K562 (cell line): ENCODE measurements around the gene SNRNP48. TPM values are rescaled to one million over a fixed set of nuclear protein-coding genes. Genes with fewer than 3 reads are reported as not detected.
A peak's percentile ranks its signal among the peaks of the same experiment; 100 is the strongest.

ENCODE experiments used
- CBFA2T2 ChIP-seq: fragments of 450-650 bp; conservative IDR thresholded peaks from 2 replicates; pipeline ENCODE4 v1.6.1; 2017; ENCODE audit warnings: mild to moderate bottlenecking
- CBFA2T3 ChIP-seq: fragments of 450-650 bp; IDR thresholded peaks from 2 replicates; pipeline ENCODE4 v1.6.1; 2017
- CXXC5 ChIP-seq: fragments of 250-450 bp; sonication (Bioruptor Pico); IDR thresholded peaks from 2 replicates; pipeline ENCODE4 v1.8.0; 2022; ENCODE audit warnings: inconsistent platforms, mild to moderate bottlenecking, moderate library complexity
- ETS2 ChIP-seq: IDR thresholded peaks from 2 replicates; pipeline ENCODE4 v1.6.1; 2016; ENCODE audit warnings: borderline replicate concordance, missing genetic modification characterization, mild to moderate bottlenecking, moderate library complexity, missing compliant biosample characterization; ENCODE audit not compliant: poor library complexity, severe bottlenecking
- FIP1L1 ChIP-seq: fragments of 200-400 bp; formaldehyde crosslinking; IDR thresholded peaks from 2 replicates; pipeline ENCODE4 v1.6.1; 2018; ENCODE audit warnings: mild to moderate bottlenecking, low read depth, low read length; ENCODE audit not compliant: poor library complexity, severe bottlenecking
- HDGF ChIP-seq: fragments of 450-650 bp; IDR thresholded peaks from 2 replicates; pipeline ENCODE4 v1.6.1; 2016
- LCOR ChIP-seq: sonication (generic); formaldehyde crosslinking; IDR thresholded peaks from 2 replicates; pipeline ENCODE4 v1.8.0; 2022; ENCODE audit warnings: mild to moderate bottlenecking, missing genetic modification reagents
- PHTF2 ChIP-seq: fragments of 250-450 bp; sonication (Bioruptor Pico); IDR thresholded peaks from 2 replicates; pipeline ENCODE4 v1.5.0; 2021; ENCODE audit warnings: mild to moderate bottlenecking
- RFX5 ChIP-seq: IDR thresholded peaks from 2 replicates; pipeline ENCODE4 v1.6.1; 2011; ENCODE audit warnings: low read depth, mild to moderate bottlenecking, improper control_type of control experiment, low read length
- TOE1 ChIP-seq, 2 experiments: fragments of 450-650 bp in 1 of 2; sonication (generic) in 1 of 2; formaldehyde crosslinking in 1 of 2; IDR thresholded peaks; 2 replicates each; pipeline versions ENCODE4 v1.7.1 to v1.8.0; 2016 to 2022; ENCODE audit warnings: borderline replicate concordance in 2 of 2, mild to moderate bottlenecking in 2 of 2, antibody characterized with exemption in 1 of 2, inconsistent platforms in 1 of 2, low read depth in 1 of 2, missing genetic modification reagents in 1 of 2, moderate library complexity in 1 of 2
- ZBTB8A ChIP-seq: fragments of 450-650 bp; IDR thresholded peaks from 2 replicates; pipeline ENCODE4 v1.6.1; 2018; ENCODE audit warnings: mild to moderate bottlenecking, moderate library complexity; ENCODE audit not compliant: partially characterized antibody
- ZFP36 ChIP-seq: fragments of 150-350 bp; IDR thresholded peaks from 2 replicates; pipeline ENCODE4 v1.6.1; 2018; ENCODE audit warnings: low read length, low read depth; ENCODE audit not compliant: partially characterized antibody
- ZFPM2 ChIP-seq: fragments of 250-450 bp; sonication (Bioruptor Pico); IDR thresholded peaks from 2 replicates; pipeline ENCODE4 v1.5.1; 2022; ENCODE audit warnings: mild to moderate bottlenecking
- ZNF124 ChIP-seq: sonication (generic); formaldehyde crosslinking; IDR thresholded peaks from 2 replicates; pipeline ENCODE4 v1.8.1; 2022; ENCODE audit warnings: missing genetic modification reagents
- ZNF57 ChIP-seq: fragments of 450-650 bp; formaldehyde crosslinking; IDR thresholded peaks from 2 replicates; pipeline ENCODE4 v1.4.0; 2020; ENCODE audit warnings: mild to moderate bottlenecking, moderate library complexity
- polyA plus RNA-seq, 8 experiments: library from polyadenylated mRNA; depleted of rRNA in 4 of 8; stranded (reverse) in 5 of 8; unstranded in 3 of 8; fragments of >200 nt; fragmentation: Nextera tagmentation in 2 of 8; fragmentation: Illumina TruSeq in 1 of 8; extraction: Ambion mirVana in 2 of 8; extraction: Trizol in 1 of 8; gene quantifications; 2 replicates each; pipeline versions ENCODE4 v1.2.1 to v1.2.3, GENCODE V29; 2011 to 2014; ENCODE audit warnings: inconsistent platforms in 1 of 8, missing spikeins in 1 of 8
- total RNA-seq, 7 experiments: library from RNA; depleted of rRNA in 6 of 7; stranded (reverse); fragments of >200 nt in 6 of 7; fragmentation: Illumina TruSeq in 2 of 7; extraction: Trizol in 2 of 7; gene quantifications; 2 replicates each; pipeline versions ENCODE4 v1.2.1 to v1.2.3, GENCODE V29; 2011 to 2021; ENCODE audit warnings: low replicate concordance in 1 of 7
- TF ChIP-seq, protein P1 (sequence below), 2 experiments: fragments of 450-650 bp; IDR thresholded peaks; 2 replicates each; pipeline ENCODE4 v1.6.1; 2018; ENCODE audit warnings: mild to moderate bottlenecking in 2 of 2, low read depth in 1 of 2; ENCODE audit not compliant: partially characterized antibody in 2 of 2
- TF ChIP-seq, protein P2 (sequence below): fragments of 250-450 bp; sonication (Bioruptor Pico); IDR thresholded peaks from 2 replicates; pipeline ENCODE4 v1.5.0; 2020; ENCODE audit warnings: mild to moderate bottlenecking
- TF ChIP-seq, protein P3 (sequence below): fragments of 250-450 bp; sonication (Bioruptor Pico); IDR thresholded peaks from 2 replicates; pipeline ENCODE4 v1.8.0; 2021; ENCODE audit warnings: moderate library complexity, mild to moderate bottlenecking, inconsistent platforms
- TF ChIP-seq, protein P4 (sequence below): IDR thresholded peaks from 2 replicates; pipeline ENCODE4 v1.6.1; 2016; ENCODE audit warnings: missing genetic modification characterization, missing compliant biosample characterization
- TF ChIP-seq, protein P5 (sequence below), 2 experiments: fragments of 450-650 bp in 1 of 2; sonication (generic) in 1 of 2; formaldehyde crosslinking; conservative IDR thresholded peaks; 2 replicates each; pipeline versions ENCODE4 v1.4.0 to v1.8.1; 2020 to 2022; ENCODE audit warnings: mild to moderate bottlenecking in 1 of 2, missing genetic modification reagents in 1 of 2

Gene SNRNP48
- total and polyA plus RNA-seq, 9 of the 15 experiments (the other 6 are each of a cell fraction or from before 2014, with no cell fraction given): 6.2 to 32.9 (median 18.6) TPM

DNA sequence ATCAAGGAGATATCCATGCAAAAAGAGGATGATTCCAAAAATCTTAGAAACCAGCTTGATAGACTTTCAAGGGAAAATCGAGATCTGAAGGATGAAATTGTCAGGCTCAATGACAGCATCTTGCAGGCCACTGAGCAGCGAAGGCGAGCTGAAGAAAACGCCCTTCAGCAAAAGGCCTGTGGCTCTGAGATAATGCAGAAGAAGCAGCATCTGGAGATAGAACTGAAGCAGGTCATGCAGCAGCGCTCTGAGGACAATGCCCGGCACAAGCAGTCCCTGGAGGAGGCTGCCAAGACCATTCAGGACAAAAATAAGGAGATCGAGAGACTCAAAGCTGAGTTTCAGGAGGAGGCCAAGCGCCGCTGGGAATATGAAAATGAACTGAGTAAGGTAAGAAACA is 10.1 kb upstream of the SNRNP48 start (continued):
- TF ChIP-seq, protein P1, sequence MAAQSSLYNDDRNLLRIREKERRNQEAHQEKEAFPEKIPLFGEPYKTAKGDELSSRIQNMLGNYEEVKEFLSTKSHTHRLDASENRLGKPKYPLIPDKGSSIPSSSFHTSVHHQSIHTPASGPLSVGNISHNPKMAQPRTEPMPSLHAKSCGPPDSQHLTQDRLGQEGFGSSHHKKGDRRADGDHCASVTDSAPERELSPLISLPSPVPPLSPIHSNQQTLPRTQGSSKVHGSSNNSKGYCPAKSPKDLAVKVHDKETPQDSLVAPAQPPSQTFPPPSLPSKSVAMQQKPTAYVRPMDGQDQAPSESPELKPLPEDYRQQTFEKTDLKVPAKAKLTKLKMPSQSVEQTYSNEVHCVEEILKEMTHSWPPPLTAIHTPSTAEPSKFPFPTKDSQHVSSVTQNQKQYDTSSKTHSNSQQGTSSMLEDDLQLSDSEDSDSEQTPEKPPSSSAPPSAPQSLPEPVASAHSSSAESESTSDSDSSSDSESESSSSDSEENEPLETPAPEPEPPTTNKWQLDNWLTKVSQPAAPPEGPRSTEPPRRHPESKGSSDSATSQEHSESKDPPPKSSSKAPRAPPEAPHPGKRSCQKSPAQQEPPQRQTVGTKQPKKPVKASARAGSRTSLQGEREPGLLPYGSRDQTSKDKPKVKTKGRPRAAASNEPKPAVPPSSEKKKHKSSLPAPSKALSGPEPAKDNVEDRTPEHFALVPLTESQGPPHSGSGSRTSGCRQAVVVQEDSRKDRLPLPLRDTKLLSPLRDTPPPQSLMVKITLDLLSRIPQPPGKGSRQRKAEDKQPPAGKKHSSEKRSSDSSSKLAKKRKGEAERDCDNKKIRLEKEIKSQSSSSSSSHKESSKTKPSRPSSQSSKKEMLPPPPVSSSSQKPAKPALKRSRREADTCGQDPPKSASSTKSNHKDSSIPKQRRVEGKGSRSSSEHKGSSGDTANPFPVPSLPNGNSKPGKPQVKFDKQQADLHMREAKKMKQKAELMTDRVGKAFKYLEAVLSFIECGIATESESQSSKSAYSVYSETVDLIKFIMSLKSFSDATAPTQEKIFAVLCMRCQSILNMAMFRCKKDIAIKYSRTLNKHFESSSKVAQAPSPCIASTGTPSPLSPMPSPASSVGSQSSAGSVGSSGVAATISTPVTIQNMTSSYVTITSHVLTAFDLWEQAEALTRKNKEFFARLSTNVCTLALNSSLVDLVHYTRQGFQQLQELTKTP (IDR thresholded peaks at IDR 0.05; ENCODE audit: low read depth in 1 of 2, partially characterized antibody in 2 of 2): no peak
- no peak for TF ChIP-seq PHTF2 (CRISPR knock-in tag)
- TF ChIP-seq, protein P2, sequence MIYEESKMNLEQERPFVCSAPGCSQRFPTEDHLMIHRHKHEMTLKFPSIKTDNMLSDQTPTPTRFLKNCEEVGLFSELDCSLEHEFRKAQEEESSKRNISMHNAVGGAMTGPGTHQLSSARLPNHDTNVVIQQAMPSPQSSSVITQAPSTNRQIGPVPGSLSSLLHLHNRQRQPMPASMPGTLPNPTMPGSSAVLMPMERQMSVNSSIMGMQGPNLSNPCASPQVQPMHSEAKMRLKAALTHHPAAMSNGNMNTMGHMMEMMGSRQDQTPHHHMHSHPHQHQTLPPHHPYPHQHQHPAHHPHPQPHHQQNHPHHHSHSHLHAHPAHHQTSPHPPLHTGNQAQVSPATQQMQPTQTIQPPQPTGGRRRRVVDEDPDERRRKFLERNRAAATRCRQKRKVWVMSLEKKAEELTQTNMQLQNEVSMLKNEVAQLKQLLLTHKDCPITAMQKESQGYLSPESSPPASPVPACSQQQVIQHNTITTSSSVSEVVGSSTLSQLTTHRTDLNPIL: no peak
- peak; percentile 90 for TF ChIP-seq CBFA2T3
- TF ChIP-seq, protein P3, sequence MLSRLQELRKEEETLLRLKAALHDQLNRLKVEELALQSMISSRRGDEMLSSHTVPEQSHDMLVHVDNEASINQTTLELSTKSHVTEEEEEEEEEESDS (CRISPR knock-in tag): no peak
- TF ChIP-seq ZNF57 (CRISPR knock-in tag): no peak
- peak; percentile 19 for TF ChIP-seq ZFP36
- TF ChIP-seq RFX5: no peak
- TF ChIP-seq HDGF: no peak
- TF ChIP-seq TOE1 (IDR thresholded peaks at IDR 0.05; ENCODE audit: borderline replicate concordance): no peak
- TF ChIP-seq TOE1 (CRISPR knock-in tag; IDR thresholded peaks at IDR 0.05; ENCODE audit: borderline replicate concordance, low read depth): no peak
- TF ChIP-seq, protein P4, sequence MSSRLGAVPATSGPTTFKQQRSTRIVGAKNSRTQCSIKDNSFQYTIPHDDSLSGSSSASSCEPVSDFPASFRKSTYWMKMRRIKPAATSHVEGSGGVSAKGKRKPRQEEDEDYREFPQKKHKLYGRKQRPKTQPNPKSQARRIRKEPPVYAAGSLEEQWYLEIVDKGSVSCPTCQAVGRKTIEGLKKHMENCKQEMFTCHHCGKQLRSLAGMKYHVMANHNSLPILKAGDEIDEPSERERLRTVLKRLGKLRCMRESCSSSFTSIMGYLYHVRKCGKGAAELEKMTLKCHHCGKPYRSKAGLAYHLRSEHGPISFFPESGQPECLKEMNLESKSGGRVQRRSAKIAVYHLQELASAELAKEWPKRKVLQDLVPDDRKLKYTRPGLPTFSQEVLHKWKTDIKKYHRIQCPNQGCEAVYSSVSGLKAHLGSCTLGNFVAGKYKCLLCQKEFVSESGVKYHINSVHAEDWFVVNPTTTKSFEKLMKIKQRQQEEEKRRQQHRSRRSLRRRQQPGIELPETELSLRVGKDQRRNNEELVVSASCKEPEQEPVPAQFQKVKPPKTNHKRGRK (tag): peak; percentile 1; the same call in 1 of the 2 replicates
- no peak for TF ChIP-seq ZBTB8A
- TF ChIP-seq, protein P5, sequence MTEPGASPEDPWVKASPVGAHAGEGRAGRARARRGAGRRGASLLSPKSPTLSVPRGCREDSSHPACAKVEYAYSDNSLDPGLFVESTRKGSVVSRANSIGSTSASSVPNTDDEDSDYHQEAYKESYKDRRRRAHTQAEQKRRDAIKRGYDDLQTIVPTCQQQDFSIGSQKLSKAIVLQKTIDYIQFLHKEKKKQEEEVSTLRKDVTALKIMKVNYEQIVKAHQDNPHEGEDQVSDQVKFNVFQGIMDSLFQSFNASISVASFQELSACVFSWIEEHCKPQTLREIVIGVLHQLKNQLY (CRISPR knock-in tag; conservative IDR thresholded peaks at IDR 0.05): no peak
- no peak for TF ChIP-seq FIP1L1
- TF ChIP-seq ETS2 (tag): no peak
- no peak for TF ChIP-seq ZNF124 (CRISPR knock-in tag)
- TF ChIP-seq LCOR (CRISPR knock-in tag): no peak
- TF ChIP-seq ZFPM2 (CRISPR knock-in tag): no peak
- no peak for TF ChIP-seq CXXC5 (CRISPR knock-in tag)
- TF ChIP-seq CBFA2T2: peak; percentile 82
